ENCODE measurements around the gene USP4. TPM values are rescaled to one million over a fixed set of nuclear protein-coding genes. Genes with fewer than 3 reads are reported as not detected.
"Not testable (repeated sequence)": the region's sequence is repeated elsewhere in the genome, so short reads cannot be mapped to it uniquely, and the experiment has no call there.

USP4 gene
- total and polyA plus RNA-seq, 8 donors: 17.7 to 37.1 (median 22.9) TPM

- no peaks in the 10 kb centered on the region for H3K27me3 ChIP-seq
- FAIRE-seq (no peak), ATAC-seq (peak; percentile 94 to 97 (median 95)), DNase-seq (peak; percentile 93 to 97 (median 94))
- peak within 1 kb of the TSS; percentile 73 to 85 (median 82) for H3K27ac ChIP-seq
- peaks cover 0 to 34% (median 10%) of the 10 kb centered on the region in 3 donors for H3K36me3 ChIP-seq
- 4 to 9% methylated on average over 36 to 46 of the region's 46 CpGs for WGBS, 2 donors
- peak within 1 kb of the TSS; percentile 54 to 76 (median 65) for H3K4me3 ChIP-seq
- intact Hi-C loops (cut with DNase I): no loop called here
- no peaks in the 10 kb centered on the region for H3K9me3 ChIP-seq
- peaks cover 0 to 20% (median 8%) of the 10 kb centered on the region in 3 donors for H3K4me1 ChIP-seq
- TF ChIP-seq CTCF (IDR thresholded peaks at IDR 0.05): no peak
Observed at GRCh38 chr3:49358217-49358883, 18.5 kb upstream of the USP4 start, which contains the start of gene GPX1. Gene GPX1 (minus strand): TSS chr3:49358353. CDS start chr3:49358278, 75 bp downstream.

- WGBS, 2 donors: 12 to 17% methylated on average over 50 to 63 of the region's 63 CpGs
- ATAC-seq (peak; percentile 22 to 48 (median 43)), DNase-seq (peak; percentile 29 to 78 (median 46))
- H3K27me3 ChIP-seq; FAIRE-seq; intact Hi-C loops (cut with DNase I); H3K9me3 ChIP-seq: not testable (repeated sequence)
- H3K4me3 ChIP-seq: peak overlapping the region; percentile 54 to 76 (median 65)
- H3K27ac ChIP-seq: peak overlapping the region; percentile 73 to 85 (median 82)
- peaks cover 0 to 34% (median 10%) of the 10 kb centered on the region in 3 donors for H3K36me3 ChIP-seq
- peaks cover 0 to 20% (median 8%) of the 10 kb centered on the region in 3 donors for H3K4me1 ChIP-seq
Observed at GRCh38 chr3:49357443-49358216, 17.8 kb upstream of the USP4 start.

- FAIRE-seq; H3K9me3 ChIP-seq; ATAC-seq; H3K27me3 ChIP-seq; intact Hi-C loops (cut with DNase I); DNase-seq: not testable (repeated sequence)
- peak overlapping the region; percentile 54 to 76 (median 65) for H3K4me3 ChIP-seq
- WGBS, 2 donors: 59 to 69% methylated on average over 8 to 10 of the region's 10 CpGs
- H3K36me3 ChIP-seq: peaks cover 0 to 29% (median 10%) of the 10 kb centered on the region in 3 donors
- peak overlapping the region in 3 of 4 donors; percentile 82 to 85 (median 83) for H3K27ac ChIP-seq
- H3K4me1 ChIP-seq: peaks cover 0 to 20% (median 8%) of the 10 kb centered on the region in 3 donors
Observed at GRCh38 chr3:49357095-49357442, 17.2 kb upstream of the USP4 start.

- H3K27ac ChIP-seq: peak overlapping the region in 1 of 4 donors; percentile 12
Observed at GRCh38 chr3:49352890-49353421, 13.1 kb upstream of the USP4 start.

GRCh38 chr3:49352281-49352680 is 12.4 kb upstream of the USP4 start:
- intact Hi-C loops (cut with DNase I): no loop called here
- Histone ChIP-seq H3K27ac (peak overlapping the region in 2 of 4 donors; percentile 2 to 55), H3K4me3 (no peak overlapping the region), H3K4me1 (peaks cover 0 to 8% (median 0%) of the 10 kb centered on the region in 3 donors), H3K9me3 (no peaks in the 10 kb centered on the region), H3K27me3 (no peaks in the 10 kb centered on the region), H3K36me3 (no peaks in the 10 kb centered on the region)
- FAIRE-seq (no peak), DNase-seq (no peak), ATAC-seq (peak in 2 of 4 donors; percentile 17 to 36)
- WGBS, 2 donors: 89 to 92% methylated on average over 2 of the region's 2 CpGs
- TF ChIP-seq CTCF (IDR thresholded peaks at IDR 0.05): no peak

More at GRCh38 chr3:49352890-49353421, 13.1 kb upstream of the USP4 start:
- H3K9me3 ChIP-seq: no peaks in the 10 kb centered on the region
- FAIRE-seq (no peak), ATAC-seq (no peak), DNase-seq (no peak)
- H3K4me1 ChIP-seq: peaks cover 0 to 8% (median 0%) of the 10 kb centered on the region in 3 donors
- intact Hi-C loops (cut with DNase I): no loop called here
- no peaks in the 10 kb centered on the region for H3K27me3 ChIP-seq
- H3K36me3 ChIP-seq: no peaks in the 10 kb centered on the region
- WGBS, 2 donors: 88 to 92% methylated on average over 5 of the region's 5 CpGs
- no peak overlapping the region for H3K4me3 ChIP-seq
- TF ChIP-seq CTCF (IDR thresholded peaks at IDR 0.05): no peak
